HG03571 (cell line): ENCODE data around the gene FAM110D.

Source experiments
- ATAC-seq: cut with Tn5 transposase; IDR thresholded peaks from one replicate; pipeline ENCODE4 v1.9.1; 2021; ENCODE audit not compliant: unreplicated experiment

FAM110D gene

GRCh38 chr1:26127235-26128163 lies 31.4 kb upstream of the FAM110D start:
- ATAC-seq, result no peak

- no peak for ATAC-seq
Observed at GRCh38 chr1:26129778-26130177, 29.1 kb upstream of the FAM110D start.

GRCh38 chr1:26130695-26131094 lies 28.2 kb upstream of the FAM110D start:
- no peak for ATAC-seq

GRCh38 chr1:26132128-26132833 lies 26.6 kb upstream of the FAM110D start:
- ATAC-seq, result no peak

- ATAC-seq, result no peak
Observed at GRCh38 chr1:26132834-26133167, 26.1 kb upstream of the FAM110D start.

- ATAC-seq, result no peak
Observed at GRCh38 chr1:26134466-26134865, 24.4 kb upstream of the FAM110D start.

- ATAC-seq, result no peak
Observed at GRCh38 chr1:26138974-26139558, 19.8 kb upstream of the FAM110D start.

GRCh38 chr1:26142159-26142558 lies 16.7 kb upstream of the FAM110D start:
- ATAC-seq, result no peak

- ATAC-seq, result no peak
Observed at GRCh38 chr1:26145041-26145959, 13.6 kb upstream of the FAM110D start.

- no peak for ATAC-seq
Observed at GRCh38 chr1:26145960-26146294, 13.0 kb upstream of the FAM110D start.

- no peak for ATAC-seq
Observed at GRCh38 chr1:26148887-26149286, 10.0 kb upstream of the FAM110D start.

- no peak for ATAC-seq
Observed at GRCh38 chr1:26153966-26154532, 4.8 kb upstream of the FAM110D start.

GRCh38 chr1:26154750-26155149 lies 4.1 kb upstream of the FAM110D start:
- no peak for ATAC-seq

GRCh38 chr1:26155370-26156284 lies 3.3 kb upstream of the FAM110D start:
- no peak for ATAC-seq

- no peak for ATAC-seq
Observed at GRCh38 chr1:26156285-26157038, 2.4 kb upstream of the FAM110D start.

GRCh38 chr1:26158271-26158907 lies 490 bp upstream of the FAM110D start:
- no peak for ATAC-seq

- ATAC-seq, result no peak
Observed at GRCh38 chr1:26159743-26160039, 812 bp downstream of the FAM110D start.

GRCh38 chr1:26160527-26161414 lies 1.9 kb downstream of the FAM110D start:
- no peak for ATAC-seq
